Activated naive CD8-positive, alpha-beta T cell treated with anti-CD3 and anti-CD28 coated beads, Interleukin-2, amount 10 ng/mL, durations not matched to agents 7 days and 5 days (primary cell): ENCODE data around the gene CASP8. TPM values are rescaled to one million over a fixed set of nuclear protein-coding genes. Genes with fewer than 3 reads are reported as not detected.
"Not testable (repeated sequence)": the region's sequence is repeated elsewhere in the genome, so short reads cannot be mapped to it uniquely, and the experiment has no call there.

Source experiments
- ATAC-seq: fragments of 150-1000 bp; cut with Tn5 transposase; one replicate; pipeline ENCODE4 v1.10.0; 2021; ENCODE audit warnings: low read depth, moderate library complexity
- POLR2A ChIA-PET: fragments of 350-600 bp; sonication (Branson Sonifier 250); formaldehyde crosslinking; loops from one replicate; lab custom pipeline; 2021; ENCODE audit warnings: antibody characterized with exemption; lab: Charles Lee
- DNase-seq: peaks from one replicate; pipeline ENCODE4 v3.0.0; 2021
- H3K27ac Mint-ChIP-seq: one replicate; pipeline ENCODE4 v1.8.0; 2022; ENCODE audit warnings: mild to moderate bottlenecking, mixed read lengths
- H3K27me3 Mint-ChIP-seq: one replicate; pipeline ENCODE4 v1.8.0; 2022; ENCODE audit warnings: mild to moderate bottlenecking, moderate library complexity, mixed read lengths
- H3K36me3 Mint-ChIP-seq: one replicate; pipeline ENCODE4 v1.8.0; 2021; ENCODE audit warnings: mild to moderate bottlenecking, mixed read lengths
- H3K4me1 Mint-ChIP-seq: one replicate; pipeline ENCODE4 v1.8.0; 2021; ENCODE audit warnings: mixed read lengths
- H3K4me3 Mint-ChIP-seq: one replicate; pipeline ENCODE4 v1.8.0; 2022; ENCODE audit warnings: mild to moderate bottlenecking, moderate library complexity, mixed read lengths
- H3K9me3 Mint-ChIP-seq: one replicate; pipeline ENCODE4 v1.8.0; 2021; ENCODE audit warnings: mixed read lengths
- total RNA-seq, 2 experiments: library from RNA; stranded (reverse); gene quantifications; one replicate each; pipeline ENCODE4 v1.2.3, GENCODE V29; 2021

Gene CASP8
- total RNA-seq, 2 experiments from 2014 or later: 115 to 127 TPM

DNA sequence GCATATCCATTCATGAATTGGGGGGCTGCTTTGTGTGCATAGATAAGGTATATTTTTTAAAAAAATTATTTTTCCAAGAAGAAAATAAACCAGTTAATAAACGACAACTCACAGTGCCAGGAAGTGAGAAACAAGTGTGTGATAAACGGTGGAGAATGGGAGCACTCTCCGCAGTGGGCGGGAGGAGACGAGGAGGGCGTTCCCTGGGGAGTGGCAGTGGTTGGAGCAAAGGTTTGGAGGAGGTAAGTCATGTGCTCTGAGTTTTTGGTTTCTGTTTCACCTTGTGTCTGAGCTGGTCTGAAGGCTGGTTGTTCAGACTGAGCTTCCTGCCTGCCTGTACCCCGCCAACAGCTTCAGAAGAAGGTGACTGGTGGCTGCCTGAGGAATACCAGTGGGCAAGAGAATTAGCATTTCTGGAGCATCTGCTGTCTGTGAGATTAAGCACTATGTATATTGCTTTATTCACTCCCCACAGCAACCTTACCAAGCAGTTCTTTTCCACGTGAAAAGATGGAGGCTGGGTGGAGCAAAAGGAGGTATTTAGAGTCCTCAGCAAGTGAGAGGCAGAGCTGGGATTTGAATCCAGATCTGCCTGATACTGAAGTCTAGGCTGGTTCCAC is 27.0 kb upstream of the CASP8 start:
- DNase-seq: peak; percentile 81
- POLR2A ChIA-PET: interaction anchor here (0.8 to 4.5 kb wide), 24 partner anchors 10 to 548 kb away, joined by 3 to 147 read pairs (median 7); partner anchors contain the start of genes ALS2, CASP10, CASP8 and CFLAR
- no peaks in the 10 kb centered on the region for H3K9me3 Mint-ChIP-seq
- H3K4me1 Mint-ChIP-seq: peaks cover 52% of the 10 kb centered on the region
- no peaks in the 10 kb centered on the region for H3K27me3 Mint-ChIP-seq
- peaks cover 13% of the 10 kb centered on the region for H3K36me3 Mint-ChIP-seq
- peak; percentile 91 for ATAC-seq
- H3K27ac Mint-ChIP-seq: peak overlapping the region; percentile 97
- peak overlapping the region; percentile 95 for H3K4me3 Mint-ChIP-seq

DNA sequence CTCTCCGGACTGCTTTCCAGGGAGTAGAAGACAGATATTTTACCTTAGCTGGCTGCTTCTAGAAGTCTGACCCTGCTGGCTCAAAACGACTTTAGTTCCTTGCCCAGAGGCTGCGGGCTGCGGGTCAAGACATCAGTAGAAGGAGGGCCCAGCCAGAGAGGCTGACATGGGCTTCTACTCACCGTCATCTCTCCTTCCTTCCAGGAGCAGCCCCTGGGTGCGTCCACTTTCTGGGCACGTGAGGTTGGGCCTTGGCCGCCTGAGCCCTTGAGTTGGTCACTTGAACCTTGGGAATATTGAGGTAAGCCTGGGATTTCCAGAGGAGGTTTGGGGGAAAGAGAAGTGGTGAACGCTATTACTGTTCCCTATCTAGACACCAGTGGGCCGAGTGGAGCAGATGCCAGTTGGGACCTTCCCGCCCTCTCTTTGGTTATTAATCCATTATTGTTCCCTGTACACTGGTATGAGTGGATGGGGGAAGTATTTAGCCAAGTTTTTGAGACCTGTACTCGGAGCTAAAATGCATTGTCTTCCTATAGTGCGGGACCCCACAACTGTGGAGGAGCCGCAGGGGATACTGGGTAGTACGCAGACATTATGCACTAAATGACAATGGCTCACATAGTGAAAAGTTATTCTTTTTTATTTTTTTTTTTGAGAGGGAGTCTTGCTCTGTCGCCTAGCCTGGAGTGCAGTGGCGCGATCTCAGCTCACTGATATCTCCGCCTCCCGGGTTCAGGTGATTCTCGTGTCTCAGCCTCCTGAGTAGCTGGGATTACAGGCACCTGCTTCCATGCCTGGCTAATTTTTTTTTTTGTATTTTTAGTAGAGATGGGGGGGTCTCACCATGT is 26.3 kb upstream of the CASP8 start:
- peaks cover 44% of the 10 kb centered on the region for H3K4me1 Mint-ChIP-seq
- no peaks in the 10 kb centered on the region for H3K9me3 Mint-ChIP-seq
- H3K36me3 Mint-ChIP-seq: peaks cover 13% of the 10 kb centered on the region
- no peaks in the 10 kb centered on the region for H3K27me3 Mint-ChIP-seq
- ATAC-seq: peak; percentile 8
- DNase-seq: peak; percentile 59
- H3K4me3 Mint-ChIP-seq: peak overlapping the region; percentile 95
- POLR2A ChIA-PET: interaction anchor here (0.7 to 4.5 kb wide), 23 partner anchors 11 to 547 kb away, joined by 3 to 147 read pairs (median 7); partner anchors contain the start of genes ALS2, CASP10, CASP8 and CFLAR
- peak overlapping the region; percentile 97 for H3K27ac Mint-ChIP-seq

DNA sequence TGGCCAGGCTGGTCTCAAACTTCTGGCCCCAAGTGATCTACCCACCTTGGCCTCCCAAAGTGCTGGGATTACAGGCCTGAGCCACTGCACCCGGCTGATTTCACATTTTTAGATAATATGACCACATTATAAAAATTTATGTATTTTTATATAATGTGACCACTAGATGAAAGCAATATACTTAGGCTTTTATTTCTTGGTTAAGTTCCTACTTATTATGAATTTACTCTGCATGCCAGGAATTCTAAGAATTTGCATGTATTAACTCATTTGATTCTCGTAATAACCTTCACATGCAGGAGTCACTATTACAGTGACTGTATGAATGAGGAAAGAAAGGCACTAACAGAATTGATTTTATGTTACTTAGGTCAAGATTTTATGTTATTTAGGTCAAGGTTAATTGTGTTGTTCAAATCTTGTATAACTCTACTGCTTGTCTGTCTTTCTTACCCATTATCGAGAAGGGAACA is 25.6 kb upstream of the CASP8 start:
- H3K4me1 Mint-ChIP-seq: peaks cover 46% of the 10 kb centered on the region
- H3K27me3 Mint-ChIP-seq: no peaks in the 10 kb centered on the region

DNA sequence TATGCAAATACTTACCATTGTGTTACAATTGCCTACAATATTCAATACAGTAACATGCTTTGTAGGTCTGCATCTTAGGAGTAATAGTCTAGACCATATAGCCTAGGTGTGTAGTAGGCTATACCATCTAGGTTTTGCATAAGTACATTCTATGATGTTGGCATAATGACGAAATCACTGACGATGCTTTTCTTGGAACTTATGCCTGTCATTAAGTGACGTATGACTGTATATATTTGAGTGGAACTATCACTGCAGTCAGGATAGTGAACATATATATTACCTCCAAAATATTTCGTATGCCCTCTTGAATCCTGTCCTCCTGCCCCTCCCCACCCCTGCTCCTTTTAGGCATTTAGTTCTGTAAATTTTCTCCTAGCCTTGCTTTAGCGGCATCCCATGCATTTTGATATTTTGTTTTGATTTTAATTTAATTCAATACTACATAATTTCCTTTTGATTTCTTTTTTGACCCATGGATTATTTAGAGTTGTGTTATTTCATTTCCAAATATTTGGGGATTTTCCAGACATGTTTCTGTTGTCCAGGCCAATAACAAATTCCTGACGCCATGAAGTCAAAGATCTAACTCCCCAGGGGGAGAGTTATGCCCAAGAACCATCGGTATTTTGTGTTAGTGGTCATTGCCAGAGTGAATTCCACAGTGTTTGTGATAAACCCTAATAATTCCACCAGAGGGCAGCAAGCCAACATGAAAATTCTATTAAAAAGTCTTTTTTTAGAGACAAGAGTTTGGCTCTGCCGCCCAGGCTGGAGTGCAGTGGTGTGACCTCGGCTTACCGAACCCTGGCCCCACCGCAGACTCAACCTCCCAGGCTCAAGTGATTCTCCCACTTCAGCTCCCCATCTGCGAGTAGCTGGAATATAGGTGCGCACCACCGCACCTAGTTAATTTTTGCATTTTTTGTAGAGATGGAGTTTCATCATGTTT is 24.2 kb upstream of the CASP8 start:
- H3K27ac Mint-ChIP-seq: peak overlapping the region; percentile 84
- H3K4me3 Mint-ChIP-seq: peak overlapping the region; percentile 95
- H3K27me3 Mint-ChIP-seq: no peaks in the 10 kb centered on the region
- no peak for ATAC-seq
- DNase-seq: peak; percentile 48
- peaks cover 1% of the 10 kb centered on the region for H3K9me3 Mint-ChIP-seq
- POLR2A ChIA-PET: interaction anchor here (0.7 to 4.5 kb wide), 7 partner anchors 11 to 215 kb away, joined by 4 to 147 read pairs (median 8); partner anchors contain the start of genes CASP8, STRADB and TRAK2
- peaks cover 32% of the 10 kb centered on the region for H3K36me3 Mint-ChIP-seq
- H3K4me1 Mint-ChIP-seq: peaks cover 41% of the 10 kb centered on the region

More for the DNA sequence above, 25.6 kb upstream of the CASP8 start:
- H3K9me3 Mint-ChIP-seq: no peaks in the 10 kb centered on the region
- peak overlapping the region; percentile 95 for H3K4me3 Mint-ChIP-seq
- ATAC-seq (no peak), DNase-seq (no peak)
- POLR2A ChIA-PET: interaction anchor here (0.7 to 4.5 kb wide), 11 partner anchors 12 to 546 kb away, joined by 3 to 147 read pairs (median 10); partner anchors contain the start of genes ALS2, CASP10, CASP8 and CFLAR
- H3K36me3 Mint-ChIP-seq: peaks cover 17% of the 10 kb centered on the region
- peak overlapping the region; percentile 97 for H3K27ac Mint-ChIP-seq

DNA sequence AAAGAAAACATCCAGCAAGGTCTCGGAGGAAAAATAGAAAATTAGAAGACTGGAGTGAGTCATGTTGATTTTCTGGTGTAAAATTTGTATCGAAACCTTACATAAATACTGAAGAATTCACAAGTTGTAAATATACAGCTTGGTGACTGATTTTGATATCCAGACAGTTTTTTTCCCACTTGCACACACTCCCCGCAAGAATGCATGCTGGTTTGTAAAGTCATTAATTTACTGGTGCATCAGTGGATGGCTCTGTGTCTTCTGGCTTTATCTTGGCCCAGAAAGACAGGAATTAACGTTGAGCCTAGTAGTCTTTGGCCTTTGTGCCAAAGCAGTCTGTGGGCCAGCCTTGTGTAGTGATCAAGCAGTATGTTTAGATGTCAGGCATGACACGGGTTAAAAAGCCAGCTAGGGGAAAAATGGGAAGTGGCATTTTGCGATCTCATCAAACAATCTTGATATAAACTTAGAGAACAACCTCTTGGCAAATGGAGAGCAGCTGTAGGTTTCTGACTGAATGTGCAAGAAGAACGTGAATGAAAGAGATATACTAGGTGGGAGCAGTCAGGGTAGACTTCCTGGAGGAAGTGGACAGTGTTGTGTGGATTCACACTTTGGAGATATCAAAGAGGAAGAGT is 22.7 kb upstream of the CASP8 start:
- Mint-ChIP-seq H3K4me1 (peaks cover 29% of the 10 kb centered on the region), H3K4me3 (peak overlapping the region; percentile 3)

DNA sequence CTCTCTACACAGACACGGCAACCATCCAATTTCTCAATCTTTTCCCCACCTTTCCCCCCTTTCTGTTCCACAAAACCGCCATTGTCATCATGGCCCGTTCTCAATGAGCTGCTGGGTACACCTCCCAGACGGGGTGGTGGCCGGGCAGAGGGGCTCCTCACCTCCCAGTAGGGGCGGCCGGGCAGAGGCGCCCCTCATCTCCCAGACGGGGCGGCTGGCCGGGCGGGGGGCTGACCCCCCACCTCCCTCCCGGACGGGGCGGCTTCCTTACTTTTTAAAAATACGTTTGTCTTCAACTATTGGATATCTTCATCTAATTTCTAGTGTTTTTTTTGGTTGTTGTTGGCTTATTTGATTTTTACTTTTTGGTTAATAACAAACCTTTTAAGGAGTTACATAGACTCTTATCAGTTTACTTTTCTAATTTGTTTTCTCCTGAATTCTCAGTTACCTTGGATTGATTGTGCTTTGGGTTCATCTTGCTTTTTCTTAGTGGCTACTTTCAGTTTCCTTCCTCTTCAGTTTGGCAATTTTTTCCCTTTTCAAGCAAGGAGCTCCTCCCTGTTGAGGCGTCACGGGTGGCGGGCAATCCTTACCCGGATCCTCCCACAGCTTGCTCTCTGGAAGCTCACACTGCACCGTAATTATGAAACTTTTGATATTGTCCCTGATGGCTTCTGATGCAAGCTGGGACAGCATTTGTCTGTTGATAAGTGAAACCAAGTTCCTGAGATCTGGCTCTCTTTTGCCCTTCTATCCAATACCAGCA is 21.0 kb upstream of the CASP8 start:
- POLR2A ChIA-PET: interaction anchor here (1.0 to 1.1 kb wide), 2 partner anchors 21 to 23 kb away, joined by 3 to 4 read pairs; partner anchors contain the start of gene CASP8
- not testable (repeated sequence) for DNase-seq, ATAC-seq, H3K4me3 Mint-ChIP-seq, H3K27me3 Mint-ChIP-seq, H3K9me3 Mint-ChIP-seq
- peak overlapping the region; percentile 62 for H3K27ac Mint-ChIP-seq
- peaks cover 32% of the 10 kb centered on the region for H3K4me1 Mint-ChIP-seq
- H3K36me3 Mint-ChIP-seq: peaks cover 45% of the 10 kb centered on the region

More for the DNA sequence above, 22.7 kb upstream of the CASP8 start:
- Mint-ChIP-seq H3K9me3 (peaks cover 1% of the 10 kb centered on the region), H3K27me3 (no peaks in the 10 kb centered on the region), H3K27ac (peak overlapping the region; percentile 63), H3K36me3 (peaks cover 40% of the 10 kb centered on the region)
- no peak for DNase-seq
- POLR2A ChIA-PET: interaction anchor here (0.7 to 2.9 kb wide), 6 partner anchors 9 to 214 kb away, joined by 4 to 29 read pairs (median 7); partner anchors contain the start of genes CASP8, STRADB and TRAK2
- no peak for ATAC-seq

DNA sequence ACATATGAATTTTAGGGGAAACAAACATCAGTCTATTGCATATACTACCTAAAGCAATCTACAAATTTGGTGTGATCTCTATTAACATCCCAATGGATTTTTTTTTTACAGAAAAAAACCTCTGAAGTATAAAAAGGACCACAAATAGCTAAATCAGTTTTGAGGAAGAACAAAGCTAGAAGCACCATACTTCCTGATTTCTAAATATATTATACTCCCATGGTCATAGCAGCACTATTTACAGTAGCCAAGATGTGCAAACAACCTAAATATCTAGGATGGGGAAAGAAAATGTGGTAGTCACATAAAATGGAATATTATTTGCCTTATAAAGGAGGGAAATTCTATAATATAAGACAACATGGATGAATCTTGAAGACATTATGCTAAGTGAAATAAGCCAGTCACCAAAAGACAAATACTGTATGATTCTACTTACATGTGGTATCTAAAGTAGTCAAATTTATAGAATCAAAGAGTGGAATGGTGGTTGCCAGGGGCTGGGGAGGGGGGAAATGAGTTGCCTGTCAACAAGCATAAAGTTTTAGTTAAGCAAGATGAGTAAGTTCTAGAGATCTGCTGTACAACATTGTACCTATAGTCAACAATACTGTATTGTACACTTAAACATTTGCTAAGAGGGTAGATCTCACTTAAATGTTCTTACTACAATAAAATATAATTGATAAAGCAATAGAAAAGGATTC is 17.6 kb upstream of the CASP8 start:
- H3K4me3 Mint-ChIP-seq: no peak overlapping the region
- H3K27me3 Mint-ChIP-seq: no peaks in the 10 kb centered on the region
- DNase-seq: no peak
- H3K36me3 Mint-ChIP-seq: peaks cover 48% of the 10 kb centered on the region
- H3K4me1 Mint-ChIP-seq: peaks cover 22% of the 10 kb centered on the region
- POLR2A ChIA-PET: interaction anchor here (1.0 to 1.1 kb wide), 2 partner anchors 20 to 209 kb away, joined by 3 read pairs; partner anchors contain the start of genes STRADB and TRAK2
- H3K27ac Mint-ChIP-seq: no peak overlapping the region
- peaks cover 1% of the 10 kb centered on the region for H3K9me3 Mint-ChIP-seq
- ATAC-seq: no peak

DNA sequence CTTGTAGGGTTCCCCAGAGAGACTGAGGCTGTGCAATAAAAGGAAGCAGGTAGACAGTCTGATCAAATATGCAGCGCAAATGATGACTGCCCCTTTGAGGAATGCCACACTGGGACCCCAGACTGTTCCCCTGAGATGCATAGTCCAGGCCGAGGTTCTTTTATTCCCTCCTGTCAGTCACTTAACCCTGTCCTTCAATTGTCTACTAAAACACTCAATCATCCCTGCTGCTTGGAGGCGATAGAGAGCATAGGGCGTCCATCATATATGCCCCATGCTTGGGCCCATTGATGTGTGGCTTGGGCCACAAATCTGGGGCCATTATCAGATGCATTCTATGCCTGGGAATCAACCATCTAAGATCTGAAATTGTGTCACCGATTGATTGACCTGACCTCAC is 15.5 kb upstream of the CASP8 start:
- POLR2A ChIA-PET: interaction anchor here (1.1 kb wide), 1 partner anchor 15 kb away, joined by 3 read pairs; the partner anchor contains the start of gene CASP8
- ATAC-seq: no peak
- no peak overlapping the region for H3K4me3 Mint-ChIP-seq
- peaks cover 18% of the 10 kb centered on the region for H3K4me1 Mint-ChIP-seq
- no peaks in the 10 kb centered on the region for H3K27me3 Mint-ChIP-seq
- no peak for DNase-seq
- peak overlapping the region; percentile 24 for H3K27ac Mint-ChIP-seq
- peaks cover 3% of the 10 kb centered on the region for H3K9me3 Mint-ChIP-seq
- peaks cover 54% of the 10 kb centered on the region for H3K36me3 Mint-ChIP-seq

DNA sequence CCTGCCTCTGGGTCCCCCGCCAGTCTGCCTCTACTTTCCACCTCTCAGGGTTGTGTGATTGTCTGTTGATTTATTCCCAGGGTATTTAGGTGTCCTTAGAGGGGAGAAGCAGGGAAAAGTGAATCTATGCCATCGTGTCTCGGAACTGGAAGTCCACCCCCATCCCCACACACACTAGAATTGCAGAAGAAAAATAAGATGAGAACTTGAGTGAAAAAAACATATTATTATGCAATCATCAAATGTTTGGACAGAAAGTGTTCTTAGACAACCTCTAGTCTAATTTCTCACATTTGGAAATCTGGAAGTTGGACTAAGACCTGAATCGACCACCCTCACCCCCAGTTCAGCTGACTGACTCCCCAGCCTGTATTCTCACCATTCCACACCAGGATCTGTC is 14.1 kb upstream of the CASP8 start:
- peaks cover 11% of the 10 kb centered on the region for H3K9me3 Mint-ChIP-seq
- H3K27me3 Mint-ChIP-seq: no peaks in the 10 kb centered on the region
- H3K4me3 Mint-ChIP-seq: no peak overlapping the region
- H3K4me1 Mint-ChIP-seq: peaks cover 22% of the 10 kb centered on the region
- no peak for DNase-seq
- H3K36me3 Mint-ChIP-seq: peaks cover 53% of the 10 kb centered on the region
- POLR2A ChIA-PET: interaction anchor here (0.7 to 2.0 kb wide), 3 partner anchors 9 to 330 kb away, joined by 3 to 13 read pairs (median 6); no protein-coding TSS in a partner anchor
- peak overlapping the region; percentile 34 for H3K27ac Mint-ChIP-seq
- no peak for ATAC-seq

DNA sequence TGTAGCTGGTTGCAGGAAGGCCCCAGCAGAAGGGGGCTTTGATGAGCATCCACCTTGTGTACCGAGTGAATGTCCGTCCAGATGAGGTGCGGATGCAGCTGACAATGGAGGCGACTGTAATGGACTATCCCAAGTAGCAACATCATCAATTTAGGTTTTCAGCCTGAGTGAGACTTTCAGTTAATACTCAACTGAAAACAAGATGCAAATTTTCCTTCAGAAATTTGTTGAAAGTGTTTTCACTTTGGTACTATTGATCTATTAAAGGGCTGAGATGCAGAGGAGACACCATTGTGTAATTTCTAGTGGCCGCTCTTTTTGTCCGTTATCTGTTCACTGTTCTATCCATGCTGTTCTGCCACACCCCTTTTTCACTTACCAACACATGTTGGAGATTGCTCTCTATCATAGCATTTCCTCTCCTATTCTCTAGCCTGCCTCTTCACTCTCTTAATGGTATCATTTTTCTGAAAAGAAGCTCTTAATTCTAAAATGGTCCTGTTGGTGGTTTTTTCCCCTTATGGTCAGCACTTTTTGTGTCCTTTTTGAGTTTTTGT is 12.0 kb upstream of the CASP8 start:
- H3K36me3 Mint-ChIP-seq: peaks cover 58% of the 10 kb centered on the region
- DNase-seq: no peak
- H3K9me3 Mint-ChIP-seq: peaks cover 13% of the 10 kb centered on the region
- no peak for ATAC-seq
- H3K27ac Mint-ChIP-seq: no peak overlapping the region
- H3K4me3 Mint-ChIP-seq: no peak overlapping the region
- no peaks in the 10 kb centered on the region for H3K27me3 Mint-ChIP-seq
- peaks cover 34% of the 10 kb centered on the region for H3K4me1 Mint-ChIP-seq
- POLR2A ChIA-PET: interaction anchor here (1.2 kb wide), 1 partner anchor 12 kb away, joined by 4 read pairs; the partner anchor contains the start of gene CASP8
